ENCODE data around the gene CSRNP3.
A peak's percentile ranks its signal among the peaks of the same experiment; 100 is the strongest.
"Not testable (repeated sequence)": the region's sequence is repeated elsewhere in the genome, so short reads cannot be mapped to it uniquely, and the experiment has no call there.

Gene CSRNP3

DNA sequence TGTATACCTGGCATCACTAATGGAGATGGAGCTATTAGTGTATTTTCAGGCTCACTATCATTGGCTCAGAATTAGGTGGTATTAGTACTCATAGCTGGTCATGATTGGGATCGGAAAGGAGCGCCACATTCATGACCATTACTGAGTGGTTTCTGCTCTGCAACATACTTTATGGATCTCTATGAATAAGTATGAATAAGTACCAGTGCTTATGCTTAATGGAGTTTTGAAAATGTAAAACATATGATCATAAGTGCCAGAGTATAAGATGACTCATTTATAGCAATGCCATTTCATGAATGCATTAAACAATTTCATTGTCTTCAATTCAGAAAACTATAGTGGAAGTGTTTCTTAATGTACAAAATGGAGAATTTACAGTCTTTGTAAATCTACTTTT, 167.9 kb downstream of the CSRNP3 start:
- no peak for DNase-seq

DNA sequence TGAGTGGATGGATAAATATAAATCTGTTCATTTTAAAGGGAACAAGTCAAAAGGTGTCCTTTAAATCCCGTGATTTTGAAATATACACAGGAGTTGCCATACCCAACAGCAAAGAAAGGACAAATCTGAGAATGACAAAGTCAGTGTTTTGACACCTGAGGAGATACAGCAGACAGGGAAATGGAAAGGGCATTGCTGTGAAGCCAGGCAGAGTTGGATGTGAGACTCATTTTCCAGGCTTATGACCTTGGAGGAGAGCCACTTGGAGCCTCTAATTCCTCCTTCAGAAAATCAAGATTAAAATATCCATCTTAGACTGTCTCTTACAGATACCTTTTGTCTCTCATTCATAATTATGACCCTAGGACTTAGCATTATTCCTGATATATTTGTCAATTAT, 170.0 kb downstream of the CSRNP3 start:
- no peak for DNase-seq

- DNase-seq: no peak
Measured at GRCh38 chr2:165640247-165640929, 170.9 kb downstream of the CSRNP3 start.

DNA sequence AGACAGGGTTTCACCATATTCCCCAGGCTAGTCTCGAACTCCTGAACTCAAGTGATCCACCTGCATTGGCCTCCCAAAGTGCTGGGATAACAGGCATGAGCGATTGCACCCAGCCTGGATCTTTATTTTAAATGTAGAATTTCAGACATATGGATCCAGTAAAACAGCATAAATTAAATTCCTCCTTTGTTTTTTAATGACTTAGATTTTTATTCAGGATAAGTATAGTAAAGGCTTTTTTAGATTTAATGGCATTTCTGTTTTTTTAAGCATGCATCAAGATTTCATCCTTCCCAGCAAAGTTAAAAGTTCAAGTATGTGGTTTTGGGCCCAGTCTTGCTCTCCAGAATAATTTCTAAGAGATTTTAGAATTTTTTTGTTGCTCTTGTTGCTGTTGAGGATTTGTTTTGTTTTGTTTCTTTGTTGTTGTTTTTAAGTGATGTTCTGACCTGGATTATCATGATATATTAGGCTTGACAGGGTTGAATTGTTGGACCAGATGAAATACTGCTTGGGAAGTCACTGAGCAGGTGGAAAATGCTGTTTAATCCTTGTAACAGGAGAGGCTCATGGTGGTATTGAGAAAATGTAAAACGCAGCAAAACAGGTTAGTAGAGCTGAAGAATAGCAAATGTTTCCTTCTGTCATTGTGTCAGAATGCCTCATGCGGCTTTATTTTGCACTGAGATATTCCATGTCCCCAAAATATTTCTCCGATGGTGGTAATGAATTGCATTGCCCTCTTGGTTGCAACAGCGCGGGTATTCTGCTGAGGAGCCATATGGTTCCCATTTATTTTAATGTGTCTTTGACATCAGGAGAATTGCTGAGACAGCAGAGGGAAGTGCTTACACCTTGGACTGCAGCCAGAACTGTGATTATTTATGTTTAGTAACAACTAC, 176.7 kb downstream of the CSRNP3 start:
- DNase-seq: no peak

- DNase-seq: no peak
Measured at GRCh38 chr2:165647409-165647808, 177.9 kb downstream of the CSRNP3 start.

GRCh38 chr2:165648801-165649200, 179.3 kb downstream of the CSRNP3 start:
- DNase-seq: no peak

DNA sequence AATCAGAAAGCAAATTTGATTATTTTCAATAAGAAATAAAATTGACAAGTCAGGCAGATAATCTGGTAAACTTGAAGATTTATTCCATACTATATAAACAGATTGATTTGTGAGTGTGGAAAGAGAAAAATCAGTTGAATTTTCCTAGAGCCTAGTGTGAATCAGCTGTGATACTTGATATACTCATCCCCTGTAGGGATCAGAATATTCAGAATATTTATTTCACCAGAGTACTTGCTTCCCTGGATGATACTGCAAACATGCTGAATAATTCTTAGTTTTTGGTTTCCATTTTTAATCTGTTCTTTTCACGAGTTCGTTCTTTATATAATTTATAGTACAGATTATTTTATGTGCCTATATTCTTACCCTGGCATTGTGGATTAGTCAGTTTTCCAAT, 181.7 kb downstream of the CSRNP3 start:
- no peak for DNase-seq

GRCh38 chr2:165655661-165656060, 186.2 kb downstream of the CSRNP3 start:
- no peak for DNase-seq

GRCh38 chr2:165660361-165660760, 190.9 kb downstream of the CSRNP3 start:
- DNase-seq: no peak

- DNase-seq: no peak
Measured at GRCh38 chr2:165662720-165663119, 193.2 kb downstream of the CSRNP3 start.

GRCh38 chr2:165665614-165666013, 196.1 kb downstream of the CSRNP3 start:
- no peak for DNase-seq

DNA sequence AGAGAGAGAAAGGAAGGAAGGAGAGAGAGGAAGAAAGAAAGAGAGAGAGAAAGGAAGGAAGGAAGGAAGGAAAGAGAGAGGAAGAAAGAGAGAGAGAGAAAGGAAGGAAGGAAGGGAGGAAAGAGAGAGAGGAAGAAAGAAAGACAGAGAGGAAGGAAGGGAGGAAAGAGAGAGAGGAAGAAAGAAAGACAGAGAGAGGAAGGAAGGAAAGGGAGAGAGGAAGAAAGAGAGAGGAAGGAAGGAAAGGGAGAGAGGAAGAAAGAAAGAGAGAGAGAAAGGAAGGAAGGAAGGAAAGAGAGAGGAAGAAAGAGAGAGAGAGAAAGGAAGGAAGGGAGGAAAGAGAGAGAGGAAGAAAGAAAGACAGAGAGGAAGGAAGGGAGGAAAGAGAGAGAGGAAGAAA, 196.6 kb downstream of the CSRNP3 start:
- DNase-seq: not testable (repeated sequence)

DNA sequence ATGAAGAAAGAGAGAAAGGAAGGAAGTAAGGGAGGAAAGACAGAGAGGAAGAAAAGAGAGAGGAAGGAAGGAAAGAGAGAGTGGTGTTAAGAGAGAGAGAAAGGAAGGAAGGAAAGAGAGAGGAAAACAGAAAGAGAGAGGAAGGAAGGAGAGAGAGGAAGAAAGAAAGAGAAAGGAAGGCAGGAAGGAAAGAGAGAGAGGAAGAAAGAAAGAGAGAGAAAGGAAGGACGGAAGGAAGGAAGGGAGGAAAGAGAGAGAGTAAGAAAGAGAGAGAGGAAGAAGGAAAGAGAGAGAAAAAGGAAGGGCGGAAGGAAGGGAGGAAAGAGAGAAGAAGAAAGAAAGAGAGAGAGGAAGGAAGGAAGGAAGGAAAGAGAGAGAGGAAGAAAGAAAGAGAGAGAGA, 197.1 kb downstream of the CSRNP3 start:
- DNase-seq: no peak

DNA sequence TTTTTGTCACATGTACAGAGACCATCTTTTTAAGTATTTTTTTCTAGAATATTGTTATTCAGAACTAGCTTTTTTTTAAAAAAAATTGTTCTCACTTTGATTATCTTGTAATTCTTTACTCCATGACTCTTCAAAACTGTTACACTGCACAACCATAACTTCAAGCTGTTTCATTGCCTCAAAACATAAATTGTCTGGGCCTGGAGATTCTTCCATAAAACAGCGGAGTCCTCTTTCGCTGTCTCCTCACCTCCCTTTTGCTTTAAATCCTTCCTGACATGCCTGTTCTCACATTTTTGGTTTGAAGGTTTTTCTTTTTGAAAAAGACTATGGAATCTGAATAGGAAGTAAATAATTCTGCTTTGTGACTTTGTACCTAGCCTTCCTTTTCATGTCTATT, 197.9 kb downstream of the CSRNP3 start:
- DNase-seq: no peak

DNA sequence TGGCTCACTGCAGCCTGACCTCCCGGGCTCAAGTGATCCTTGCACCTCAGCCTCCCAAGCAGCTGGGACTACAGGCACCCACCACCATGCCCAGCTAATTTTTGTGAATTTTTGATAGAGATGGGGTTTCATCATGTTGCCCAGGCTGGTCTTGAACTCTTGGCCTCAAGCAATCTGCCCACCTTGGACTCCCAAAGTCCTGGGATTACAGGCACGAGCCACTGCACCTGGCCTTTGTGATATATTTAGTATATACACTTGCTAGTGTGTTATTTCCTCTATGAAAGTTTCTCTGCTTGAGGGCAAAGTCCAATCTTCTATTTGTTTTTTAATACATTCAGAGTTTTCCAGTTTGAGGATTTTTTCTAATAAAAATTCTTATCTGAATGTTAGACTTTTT, 205.3 kb downstream of the CSRNP3 start:
- DNase-seq: no peak

GRCh38 chr2:165675551-165675968, 206.1 kb downstream of the CSRNP3 start:
- DNase-seq: no peak

DNA sequence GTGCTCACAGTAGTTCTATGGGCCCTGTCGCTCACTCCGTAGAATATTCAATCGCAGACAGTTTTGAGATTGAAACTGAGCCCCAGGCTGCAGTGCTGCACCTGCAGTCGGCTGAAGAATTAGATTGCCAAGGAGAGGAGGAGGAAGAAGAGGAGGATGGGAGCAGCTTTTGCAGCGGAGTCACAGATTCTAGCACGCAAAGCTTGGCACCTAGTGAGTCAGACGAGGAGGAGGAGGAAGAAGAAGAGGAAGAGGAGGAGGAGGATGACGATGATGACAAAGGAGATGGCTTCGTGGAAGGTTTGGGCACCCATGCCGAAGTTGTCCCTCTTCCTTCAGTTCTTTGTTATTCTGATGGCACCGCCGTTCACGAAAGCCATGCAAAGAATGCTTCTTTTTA, 209.4 kb downstream of the CSRNP3 start:
- DNase-seq: no peak

GRCh38 chr2:165679621-165680020, 210.1 kb downstream of the CSRNP3 start:
- DNase-seq: no peak

DNA sequence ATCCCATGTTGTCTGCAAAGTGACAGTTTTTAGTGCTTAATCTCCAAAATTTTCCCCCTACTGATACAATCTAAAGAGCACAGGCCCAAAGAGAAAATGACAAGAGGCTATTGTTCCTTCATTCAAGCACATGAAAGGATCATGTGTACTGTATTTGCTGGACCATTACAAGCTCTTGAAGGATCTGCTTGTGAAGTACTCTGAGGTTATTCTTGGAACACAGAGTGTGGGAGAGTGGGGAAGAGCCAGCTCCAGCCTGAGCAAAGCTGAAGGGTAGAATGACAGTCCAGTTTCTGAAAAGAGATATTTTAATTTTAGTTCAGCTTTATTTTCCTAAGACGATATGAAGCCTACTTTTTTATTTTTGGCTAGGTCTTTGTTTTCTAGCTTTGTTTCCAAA, 212.3 kb downstream of the CSRNP3 start:
- peak; percentile 77 for DNase-seq

DNA sequence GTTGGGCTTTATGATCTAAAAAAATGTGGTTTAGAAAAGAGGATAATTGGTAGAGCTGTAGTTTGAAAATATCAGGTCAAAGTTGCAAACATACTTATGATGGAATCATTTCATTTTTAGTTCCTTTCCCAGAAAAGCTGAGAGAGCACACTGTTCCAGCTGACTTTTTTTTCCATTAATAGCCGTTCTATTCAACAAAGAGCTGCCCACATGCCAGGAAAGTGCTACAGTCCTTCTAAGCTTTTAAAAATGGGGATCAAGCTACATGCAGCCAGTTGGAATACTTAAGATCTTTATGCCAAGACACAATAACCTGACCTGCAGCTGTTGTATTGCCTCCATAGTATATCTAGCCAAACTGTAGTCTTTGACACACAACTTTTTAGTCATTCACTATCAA, 213.0 kb downstream of the CSRNP3 start:
- DNase-seq: no peak

DNA sequence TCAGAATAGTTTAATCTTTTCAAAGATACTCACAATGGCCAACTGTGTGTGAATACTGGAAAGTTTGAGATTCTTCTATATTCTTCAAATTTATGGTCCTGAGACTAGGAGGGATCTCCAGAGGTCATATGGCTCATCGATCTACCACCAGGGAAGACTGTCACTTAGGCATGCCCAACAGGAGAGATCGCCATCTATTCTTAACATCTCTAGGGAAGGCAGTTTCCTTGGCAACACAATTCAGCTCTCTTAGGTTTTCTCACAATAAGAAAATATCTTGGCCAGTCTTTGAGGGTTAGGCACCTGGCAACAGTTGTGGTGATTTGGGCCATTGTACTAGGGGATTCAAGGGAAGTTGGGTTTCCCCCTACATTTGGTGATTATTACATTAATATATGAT, 217.3 kb downstream of the CSRNP3 start:
- no peak for DNase-seq

GRCh38 chr2:165687426-165688002, 218.0 kb downstream of the CSRNP3 start:
- no peak for DNase-seq

GRCh38 chr2:165691615-165692014, 222.1 kb downstream of the CSRNP3 start:
- DNase-seq: no peak

DNA sequence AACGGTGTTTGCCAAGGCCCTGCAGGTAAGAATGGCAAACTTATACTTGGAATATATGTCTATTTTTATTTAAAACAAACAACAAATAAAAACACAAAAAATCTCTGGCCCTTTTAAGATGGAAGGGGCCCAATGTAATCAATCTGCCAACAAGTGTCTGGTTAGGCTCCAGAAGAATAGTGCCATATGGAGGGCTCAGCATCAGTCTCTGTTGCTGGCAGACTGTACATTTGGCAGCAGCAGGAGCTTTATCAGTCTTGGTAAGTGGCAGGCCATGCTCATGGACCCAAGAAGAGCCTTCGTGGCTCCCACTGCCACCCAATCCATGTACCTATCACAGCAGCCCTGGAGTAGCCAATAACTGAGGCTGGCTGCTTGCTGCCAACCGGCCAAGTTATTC, 223.4 kb downstream of the CSRNP3 start:
- no peak for DNase-seq

Data from NCI-H2029 (cell line).